NOMO-1 (cell line): ENCODE measurements around the gene DNER.

ENCODE experiments used
- DNase-seq, 2 experiments: peaks; one replicate each; lab custom pipeline; 2025; ENCODE audit not compliant: unreplicated experiment in 2 of 2; lab: John Stamatoyannopoulos, UW

The DNER gene

DNA sequence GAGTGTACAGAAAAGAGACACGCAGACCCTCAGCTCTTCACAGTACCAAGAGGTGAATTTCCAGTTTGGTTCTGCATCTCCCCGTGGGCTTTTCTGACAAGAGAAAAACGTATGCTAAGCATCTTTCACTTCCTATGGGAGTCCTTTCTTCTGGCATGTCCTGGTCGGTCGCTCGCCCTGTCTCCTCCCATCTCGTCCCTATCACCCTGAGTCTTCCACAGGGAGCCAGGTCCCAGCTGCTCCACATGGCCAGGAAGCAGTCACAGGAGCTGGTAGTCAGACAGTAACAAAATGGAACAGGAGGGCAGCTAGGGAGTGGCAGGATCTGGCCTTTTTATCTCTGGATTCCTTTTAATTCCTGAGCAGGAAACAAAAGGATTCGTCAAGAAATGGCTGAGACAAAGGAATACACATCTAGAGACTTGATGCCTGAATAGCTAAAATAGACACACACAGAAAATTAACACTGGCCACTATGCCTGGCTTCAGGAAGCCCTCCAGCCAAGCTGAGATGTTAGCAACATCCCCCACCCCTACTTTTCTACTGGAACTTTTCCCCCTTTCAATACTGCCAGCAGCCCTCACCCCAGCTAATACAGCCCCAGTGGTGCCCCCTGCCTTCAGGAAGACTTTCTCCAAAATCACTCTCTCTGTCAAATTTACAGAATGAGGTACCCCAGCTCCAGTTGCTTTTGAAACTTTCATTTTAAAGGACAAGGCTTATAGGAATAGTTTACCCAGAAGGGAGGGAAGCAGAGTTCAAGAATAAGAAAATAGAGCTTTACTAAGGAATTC, 136.1 kb downstream of the DNER start:
- no peak for DNase-seq

DNA sequence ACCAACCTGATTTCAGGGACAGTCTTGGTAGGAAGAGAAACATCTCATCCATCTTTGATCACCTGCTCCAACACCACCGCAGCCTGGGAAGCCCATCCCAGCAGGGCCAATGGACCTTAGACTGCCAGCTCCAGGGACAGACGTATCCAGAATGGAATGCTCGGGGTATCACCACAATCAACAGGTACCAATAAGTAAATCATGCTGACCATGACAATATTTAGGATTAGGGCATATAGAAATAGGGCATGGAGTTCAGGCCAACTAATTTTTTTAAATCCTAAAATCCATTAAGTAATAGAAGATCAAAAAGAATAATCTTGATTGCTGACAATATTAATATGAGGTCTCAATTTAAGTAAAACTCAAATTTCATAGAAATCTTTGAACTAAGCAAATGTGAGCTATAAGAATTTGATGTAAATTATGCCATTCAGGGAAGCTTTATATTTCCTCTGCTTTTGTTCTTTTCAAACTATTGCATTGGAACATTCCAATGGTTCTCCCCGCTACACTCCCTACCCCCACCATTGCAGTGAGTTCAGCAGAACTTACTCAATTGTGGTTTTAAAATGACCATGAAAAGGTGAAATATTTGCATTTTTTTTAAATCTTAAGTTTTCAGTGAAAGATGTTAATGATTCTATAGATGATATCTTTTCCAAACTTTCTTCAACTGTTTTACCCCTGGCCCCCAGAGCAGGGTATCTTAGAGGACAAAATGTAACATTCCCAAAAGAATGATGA, 138.6 kb downstream of the DNER start:
- no peak for DNase-seq

DNA sequence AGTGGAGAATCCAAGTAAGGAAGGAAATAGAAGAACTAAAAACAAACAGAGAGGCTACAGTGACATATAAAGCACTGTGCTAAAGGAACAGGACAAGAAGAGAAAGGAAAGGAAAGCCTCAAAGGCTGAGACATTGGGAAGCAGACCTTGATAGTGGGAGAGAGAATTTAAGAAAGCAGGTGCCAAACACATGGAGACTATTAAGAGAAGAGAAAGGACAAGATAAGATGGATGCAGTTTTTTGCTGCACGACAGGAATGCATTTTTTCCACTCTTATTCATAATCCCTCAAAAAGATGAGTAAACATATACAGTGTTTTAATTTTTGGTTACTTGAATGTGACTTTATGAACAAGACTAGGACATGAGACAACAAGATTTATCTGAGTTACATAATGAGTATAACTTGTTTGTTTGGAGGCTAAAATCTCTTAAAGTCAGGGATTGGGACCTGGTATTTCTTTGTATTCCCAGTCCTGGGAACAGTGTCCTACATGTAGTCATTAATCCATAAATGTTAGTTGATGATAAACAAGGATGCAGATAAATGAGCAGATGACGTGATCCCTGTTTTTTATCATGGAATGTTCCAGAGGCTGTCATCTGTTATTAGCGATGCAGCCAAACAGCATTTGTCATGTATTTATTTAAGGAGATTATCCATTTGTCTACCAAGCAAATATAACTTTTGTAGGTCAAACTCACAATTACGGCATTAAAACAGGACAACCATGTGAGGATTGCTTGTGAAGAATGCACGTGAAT, 141.7 kb downstream of the DNER start:
- no peak for DNase-seq

DNA sequence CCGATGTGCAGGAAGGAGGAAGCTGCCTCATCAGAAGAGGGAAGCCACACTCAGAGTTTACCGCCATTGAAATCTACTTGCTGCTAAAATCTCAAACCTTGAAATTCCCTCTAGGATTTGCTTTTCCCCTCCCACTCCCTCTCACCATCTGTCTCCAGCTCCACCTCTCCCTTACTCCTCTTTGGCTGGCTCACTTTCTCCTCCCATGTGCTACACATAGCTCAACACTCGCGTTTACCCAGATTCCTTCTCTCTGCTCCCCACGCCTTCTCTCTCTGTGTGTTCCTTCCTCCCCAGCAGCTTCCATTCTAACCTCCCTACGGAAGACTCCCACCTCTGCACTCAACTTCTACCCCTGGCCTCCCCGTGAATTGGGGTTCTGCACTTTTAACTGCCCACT, 143.1 kb downstream of the DNER start:
- DNase-seq: no peak

DNA sequence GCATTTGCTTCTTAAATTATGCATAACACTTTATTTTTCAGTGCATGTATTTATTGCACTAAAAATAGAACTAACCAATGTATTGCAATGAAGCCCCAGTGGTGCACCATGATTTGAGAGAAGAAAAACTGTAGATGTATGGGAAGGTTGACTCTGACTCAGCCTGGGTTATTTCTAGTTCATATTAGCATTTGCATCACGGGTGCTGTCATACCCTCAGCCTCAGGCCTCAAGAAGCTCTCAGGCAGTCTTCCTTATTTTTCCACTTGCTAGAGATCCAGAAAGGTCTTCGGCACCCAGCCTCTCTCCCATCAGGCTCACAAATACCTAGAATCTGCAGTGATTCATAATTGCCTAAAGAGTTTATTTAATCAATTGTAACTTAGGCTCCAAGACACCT, 148.0 kb downstream of the DNER start:
- DNase-seq: no peak

DNA sequence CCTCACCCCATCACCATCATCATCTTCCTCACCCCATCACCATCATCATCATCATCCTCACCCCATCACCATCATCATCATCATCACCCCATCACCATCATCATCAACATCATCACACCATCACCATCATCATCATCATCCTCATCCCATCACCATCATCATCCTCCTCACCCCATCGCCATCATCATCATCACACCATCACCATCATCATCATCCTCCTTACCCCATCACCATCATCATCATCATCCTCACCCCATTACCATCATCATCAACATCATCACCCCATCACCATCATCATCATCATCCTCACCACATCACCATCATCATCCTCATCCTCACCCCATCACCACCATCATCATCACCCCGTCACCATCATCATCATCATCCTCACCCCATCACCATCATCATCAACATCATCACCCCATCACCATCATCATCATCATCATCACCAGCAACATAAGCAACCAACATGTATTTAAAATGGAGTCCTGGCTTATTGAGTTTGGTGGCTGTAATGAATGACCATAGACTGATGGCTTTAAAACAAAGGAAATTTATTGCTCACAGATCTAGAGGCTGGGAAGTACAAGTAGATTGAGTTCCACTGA, 150.0 kb downstream of the DNER start:
- no peak for DNase-seq

DNA sequence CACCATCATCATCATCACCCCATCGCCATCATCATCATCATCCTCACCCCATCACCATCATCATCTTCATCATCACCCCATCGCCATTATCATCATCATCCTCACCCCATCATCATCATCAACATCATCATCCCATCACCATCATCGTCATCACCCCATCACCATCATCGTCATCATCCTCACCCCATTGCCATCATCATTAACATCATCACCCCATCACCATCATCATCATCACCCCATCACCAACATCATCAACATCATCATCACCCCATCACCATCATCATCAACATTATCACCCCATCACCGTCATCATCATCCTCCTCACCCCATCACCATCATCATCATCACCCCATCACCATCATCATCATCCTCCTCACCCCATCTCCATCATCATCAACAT, 151.0 kb downstream of the DNER start:
- no peak for DNase-seq

DNA sequence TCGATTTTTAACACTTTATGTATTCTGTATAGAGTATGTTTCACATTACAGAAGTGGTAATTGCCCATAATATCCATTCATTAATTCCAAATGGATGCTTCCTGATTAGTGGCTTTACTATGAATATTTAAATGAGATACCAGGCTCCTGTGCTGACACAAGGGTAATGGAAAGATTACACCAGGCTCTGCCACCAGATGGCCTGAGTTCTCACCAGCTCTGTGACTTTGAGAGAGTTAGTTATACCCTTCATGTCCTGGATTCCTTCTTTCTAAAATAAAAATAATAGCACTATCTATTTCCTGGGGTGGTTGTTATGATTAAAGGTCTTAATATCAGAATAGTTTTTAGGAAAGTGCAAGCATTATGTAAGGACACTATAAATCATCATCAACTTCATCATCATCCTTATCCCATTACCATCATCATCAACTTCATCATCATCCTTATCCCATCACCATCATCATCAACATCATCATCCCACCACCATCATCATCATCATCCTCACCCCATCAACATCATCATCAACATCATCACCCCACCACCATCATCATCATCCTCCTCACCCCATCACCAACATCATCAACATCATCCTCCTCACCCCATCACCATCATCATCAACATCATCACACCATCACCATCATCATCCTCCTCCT, 151.8 kb downstream of the DNER start:
- DNase-seq: no peak

DNA sequence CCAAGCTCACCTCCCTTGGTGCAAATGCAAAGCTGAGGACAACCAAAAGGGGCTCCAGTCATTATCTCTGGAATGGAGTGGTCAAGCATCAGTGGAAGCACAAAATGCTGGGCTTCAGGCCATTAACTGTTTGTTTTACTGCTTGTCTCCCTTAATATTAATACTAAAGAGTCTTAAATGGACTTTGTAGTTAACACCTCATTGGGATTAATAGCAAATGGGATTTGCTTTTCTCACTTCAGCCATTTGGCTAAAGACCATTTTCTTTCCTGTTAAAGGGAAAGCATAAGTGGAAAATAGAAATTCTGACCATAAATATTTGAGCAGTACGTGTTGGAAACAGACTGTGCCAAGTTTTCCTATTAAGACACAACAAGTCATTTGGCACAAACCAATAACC, 154.4 kb downstream of the DNER start:
- DNase-seq: no peak

DNA sequence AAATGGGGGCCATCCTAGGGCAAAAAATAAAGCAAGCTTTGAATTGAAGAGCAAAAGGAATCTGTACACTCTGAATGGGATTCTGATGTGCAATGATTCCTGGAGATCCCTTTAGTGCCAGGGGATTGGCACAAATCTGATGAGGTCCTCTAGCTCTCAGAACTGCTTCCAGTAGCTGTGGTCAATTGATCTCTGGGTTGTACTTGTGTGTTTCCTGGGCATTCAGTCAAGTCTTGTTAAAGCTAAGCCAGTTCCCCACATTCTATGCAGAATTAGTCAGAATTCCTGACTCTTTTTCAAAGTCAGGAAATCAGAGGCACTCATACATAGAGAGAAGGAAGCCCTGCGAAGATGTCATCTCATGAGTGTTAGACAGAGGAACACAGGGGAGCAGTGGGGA, 161.3 kb downstream of the DNER start:
- DNase-seq: no peak

DNA sequence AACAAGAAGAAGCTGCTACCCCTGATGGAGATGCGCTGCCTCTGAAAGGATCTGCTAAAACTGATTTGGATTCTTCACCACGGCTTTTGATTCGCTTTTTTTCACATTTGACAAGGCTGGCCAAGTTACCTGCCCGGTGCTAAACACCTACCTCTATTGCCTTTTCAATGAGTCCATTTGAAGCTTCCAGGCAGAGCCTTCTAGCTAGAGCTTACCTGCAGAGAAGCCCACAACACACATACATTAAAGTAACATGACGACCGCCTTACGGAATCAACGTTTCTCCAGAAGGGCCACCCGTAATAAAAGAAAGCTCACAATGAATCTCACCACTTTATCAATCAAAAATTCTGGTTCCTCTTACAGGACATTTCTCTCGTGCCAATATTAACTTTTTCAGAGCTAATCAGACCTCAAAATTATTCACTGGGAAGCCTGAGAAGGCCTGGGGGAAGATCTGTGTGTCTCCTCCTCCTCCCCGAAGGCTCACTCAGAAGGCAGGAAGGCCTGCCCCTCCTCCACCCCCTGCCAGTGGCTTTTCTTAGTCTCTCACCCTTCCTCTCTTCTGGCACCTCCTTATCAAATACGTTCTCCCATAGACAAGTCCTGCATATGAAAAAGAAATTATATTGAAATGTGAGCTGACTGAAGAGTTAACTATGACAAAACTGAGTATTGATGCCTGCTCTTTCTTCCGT, 171.0 kb downstream of the DNER start:
- no peak for DNase-seq

DNA sequence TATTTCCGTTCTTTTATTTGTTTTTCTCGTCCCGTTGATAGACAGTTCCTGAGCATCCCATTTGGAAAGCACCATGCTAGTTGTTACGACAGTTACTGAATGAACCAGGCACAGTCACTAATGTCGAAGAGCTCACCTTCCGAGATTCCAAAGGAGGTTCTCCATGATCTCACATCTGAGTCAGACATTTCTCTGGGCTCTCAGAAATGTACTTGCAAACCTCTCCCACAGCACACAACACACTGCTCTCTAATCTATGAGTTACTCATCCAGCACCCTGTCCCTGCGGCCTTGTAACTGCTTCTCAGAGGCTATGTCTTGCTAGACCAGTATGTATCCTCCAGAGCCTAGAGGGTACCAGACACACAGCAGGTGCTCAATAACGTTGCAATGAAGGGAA, 174.7 kb downstream of the DNER start:
- no peak for DNase-seq

DNA sequence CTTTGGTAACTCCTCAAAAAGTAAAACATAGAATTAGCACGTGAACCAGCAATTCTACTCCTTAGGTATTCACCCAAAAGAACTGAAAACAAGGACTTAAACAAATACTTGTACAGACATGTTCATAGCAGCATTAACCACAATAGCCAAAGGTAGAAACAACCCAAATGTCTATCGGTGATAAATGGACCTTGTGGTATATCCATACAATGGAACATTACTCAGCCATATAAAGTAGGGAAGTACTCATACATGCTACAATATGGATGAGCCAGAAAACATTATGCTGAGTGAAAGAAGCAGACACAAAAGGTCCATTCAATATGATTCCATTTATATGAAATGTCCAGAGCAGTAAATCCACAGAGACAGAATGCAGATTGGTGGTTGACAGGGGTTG, 182.8 kb downstream of the DNER start:
- no peak for DNase-seq

DNA sequence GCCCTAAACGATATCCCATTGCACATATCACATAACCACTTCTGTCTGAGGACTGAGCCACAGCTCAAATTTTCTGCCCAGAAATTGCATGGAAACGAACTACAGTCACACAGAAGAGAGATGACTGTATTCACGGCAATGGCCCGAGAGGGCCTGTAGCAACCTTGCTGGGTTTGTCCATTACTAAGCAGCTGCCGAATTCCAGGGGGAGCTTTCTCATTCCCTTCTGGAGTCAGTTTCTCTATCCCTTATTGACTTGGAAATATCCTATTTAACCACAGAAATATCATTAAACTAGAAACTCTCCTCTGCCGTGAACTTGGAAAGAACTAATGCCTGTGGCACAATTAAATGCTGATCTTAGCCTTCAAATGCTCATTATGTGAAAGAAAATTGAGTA, 183.9 kb downstream of the DNER start:
- no peak for DNase-seq

DNA sequence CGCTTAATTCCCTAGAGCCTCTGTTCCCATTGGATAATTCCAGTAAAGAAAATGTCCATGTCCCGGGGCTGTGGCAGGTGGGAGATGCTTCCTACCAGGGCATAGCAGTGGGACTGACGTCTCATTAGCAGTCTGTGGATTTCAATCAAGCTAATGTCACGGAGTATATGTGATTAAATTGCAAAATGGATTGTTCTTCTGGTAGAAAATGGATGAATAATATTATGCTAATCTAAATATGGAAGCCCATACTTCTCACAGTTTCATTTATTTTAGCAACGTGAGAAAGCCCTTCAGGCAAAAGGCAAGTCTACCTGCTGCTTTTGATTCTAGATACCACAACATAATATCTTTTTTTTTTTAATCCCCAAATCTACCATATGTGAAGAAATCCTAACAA, 185.5 kb downstream of the DNER start:
- DNase-seq: no peak

DNA sequence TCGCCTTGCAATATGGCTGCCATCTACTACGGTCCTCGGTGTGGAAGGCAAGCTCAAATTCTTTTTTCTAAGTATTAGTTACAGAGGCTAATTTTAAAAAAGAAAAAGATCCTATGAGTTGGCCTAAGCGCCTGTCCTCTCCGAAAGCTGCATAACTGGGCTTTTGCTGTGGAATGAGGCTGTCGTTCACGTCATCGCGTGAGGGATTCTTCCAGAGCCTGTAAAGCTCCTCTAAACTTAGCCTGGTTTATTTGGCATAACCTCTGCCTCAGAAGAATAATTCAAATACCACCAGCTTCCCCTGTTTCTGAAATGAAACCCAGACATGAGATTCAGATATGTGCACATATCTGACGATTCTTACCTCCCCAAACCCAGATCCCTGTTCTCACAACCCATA, 187.4 kb downstream of the DNER start:
- no peak for DNase-seq

DNA sequence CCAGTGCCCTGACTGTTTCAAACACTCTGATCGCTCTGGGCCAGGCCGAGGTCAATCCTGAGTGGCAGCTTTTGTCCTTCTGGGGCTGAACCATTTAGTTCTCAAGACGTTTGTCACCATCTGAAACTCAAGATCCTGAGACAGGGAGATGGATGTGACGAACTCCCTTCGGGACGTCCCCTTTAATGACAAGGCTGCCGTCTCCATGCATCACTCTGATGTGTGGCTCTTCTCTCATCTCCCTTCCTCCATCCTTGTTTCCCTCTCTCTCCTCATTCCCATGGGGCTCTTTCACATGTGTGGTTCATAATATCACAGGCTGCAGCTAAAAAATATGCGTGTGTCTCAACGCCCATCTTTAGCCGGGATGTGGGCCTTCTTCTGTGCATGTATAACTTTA, 189.6 kb downstream of the DNER start:
- no peak for DNase-seq

DNA sequence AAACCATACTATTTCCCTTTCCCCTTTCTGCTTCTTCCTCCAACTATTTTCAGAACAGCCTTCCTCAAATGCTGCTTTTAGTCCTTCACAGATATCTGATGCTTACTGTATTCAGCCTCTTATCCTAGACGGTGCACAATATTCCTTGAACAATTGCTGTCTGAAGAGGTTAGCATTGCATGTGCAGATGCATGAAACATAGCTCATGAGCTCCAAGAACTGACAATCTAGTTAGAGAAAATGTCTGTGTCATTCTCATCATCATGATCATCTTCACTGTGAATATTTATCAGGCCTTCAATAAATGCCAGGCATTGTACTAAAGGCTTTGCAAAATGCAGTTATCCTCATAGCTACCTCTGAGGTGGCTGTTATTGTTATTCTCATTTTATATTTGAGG, 190.7 kb downstream of the DNER start:
- DNase-seq: no peak

DNA sequence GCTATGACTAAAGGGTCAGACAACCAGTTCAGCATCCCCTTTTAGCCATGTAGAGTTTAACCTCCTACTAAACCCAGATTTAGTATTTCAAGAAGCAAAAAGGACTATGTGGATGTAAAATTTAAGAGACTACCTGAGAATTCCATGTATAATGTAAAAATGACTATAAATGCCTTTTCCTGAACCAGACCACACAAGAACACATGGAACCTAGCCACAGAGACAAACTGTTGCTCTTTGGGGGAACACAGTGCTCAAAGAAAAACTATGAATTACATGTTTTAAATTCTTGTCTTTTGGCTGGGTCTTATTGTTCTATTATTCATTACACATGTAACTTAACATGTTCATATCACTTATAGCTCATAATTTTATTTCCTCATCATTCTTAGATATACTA, 192.8 kb downstream of the DNER start:
- DNase-seq: no peak

DNA sequence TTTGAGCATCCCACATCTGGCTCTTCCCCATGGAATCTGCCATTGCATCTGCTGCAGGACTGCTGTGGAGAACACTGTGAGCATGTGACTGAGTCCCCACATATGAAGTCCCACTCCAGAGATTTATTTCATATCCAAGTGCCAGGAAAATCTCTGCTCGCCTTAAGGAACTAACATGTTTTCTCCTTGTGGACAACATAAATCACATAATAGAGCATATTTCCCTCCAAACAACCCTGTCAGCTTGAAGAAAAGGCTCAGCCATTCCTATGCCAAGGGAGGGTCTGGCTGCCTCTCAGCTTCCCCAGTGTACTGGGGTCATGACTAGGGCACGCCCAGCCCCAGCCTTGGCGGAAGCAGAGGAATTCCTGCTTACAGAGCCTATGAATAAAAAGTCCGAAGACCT, 193.7 kb downstream of the DNER start:
- no peak for DNase-seq
